Measurements from ENCODE around the gene PHC2. TPM values are rescaled to one million over a fixed set of nuclear protein-coding genes. Genes with fewer than 3 reads are reported as not detected.

Gene PHC2
- total RNA-seq, 1 donor from 2014 or later, result 222 TPM

- no peak for DNase-seq (ENCODE audit: low spot score in 2 of 2)
- Histone ChIP-seq H3K27me3 (no peaks in the 10 kb centered on the region), H3K36me3 (peaks cover 25 to 37% of the 10 kb centered on the region in 2 donors), H3K4me3 (no peak overlapping the region), H3K9me3 (no peaks in the 10 kb centered on the region), H3K27ac (peak overlapping the region; percentile 44 to 63), H3K4me1 (peaks cover 0 to 13% of the 10 kb centered on the region in 2 donors)
- TF ChIP-seq CTCF (IDR thresholded peaks at IDR 0.05), result no peak
- intact Hi-C loops (cut with DNase I), result no loop called here
Observed at GRCh38 chr1:33286451-33287185, 144.3 kb downstream of the PHC2 start.

GRCh38 chr1:33284049-33284448, 146.8 kb downstream of the PHC2 start:
- Histone ChIP-seq H3K9me3 (no peaks in the 10 kb centered on the region), H3K27me3 (no peaks in the 10 kb centered on the region), H3K4me3 (no peak overlapping the region), H3K4me1 (peaks cover 0 to 8% of the 10 kb centered on the region in 2 donors), H3K36me3 (peaks cover 45 to 60% of the 10 kb centered on the region in 2 donors), H3K27ac (peak overlapping the region in 1 of 2 donors; percentile 32)
- intact Hi-C loops (cut with DNase I), result no loop called here
- TF ChIP-seq CTCF (IDR thresholded peaks at IDR 0.05), result no peak
- DNase-seq (ENCODE audit: low spot score in 2 of 2), result no peak

GRCh38 chr1:33282791-33283190, 148.1 kb downstream of the PHC2 start:
- Histone ChIP-seq H3K9me3 (no peaks in the 10 kb centered on the region), H3K27me3 (no peaks in the 10 kb centered on the region), H3K36me3 (peaks cover 46 to 73% of the 10 kb centered on the region in 2 donors), H3K27ac (no peak overlapping the region), H3K4me1 (peaks cover 0 to 5% of the 10 kb centered on the region in 2 donors), H3K4me3 (no peak overlapping the region)
- no peak for DNase-seq (ENCODE audit: low spot score in 2 of 2)
- no peak for TF ChIP-seq CTCF (IDR thresholded peaks at IDR 0.05)
- intact Hi-C loops (cut with DNase I), result no loop called here

- H3K9me3 ChIP-seq, result no peaks in the 10 kb centered on the region
- H3K4me1 ChIP-seq, result peaks cover 0 to 5% of the 10 kb centered on the region in 2 donors
- H3K27me3 ChIP-seq, result no peaks in the 10 kb centered on the region
- no peak overlapping the region for H3K4me3 ChIP-seq
- peaks cover 55 to 84% of the 10 kb centered on the region in 2 donors for H3K36me3 ChIP-seq
- H3K27ac ChIP-seq, result no peak overlapping the region
- TF ChIP-seq CTCF (IDR thresholded peaks at IDR 0.05), result no peak
- no peak for DNase-seq (ENCODE audit: low spot score in 2 of 2)
- intact Hi-C loops (cut with DNase I), result no loop called here
Observed at GRCh38 chr1:33281554-33282303, 149.2 kb downstream of the PHC2 start.

- intact Hi-C loops (cut with DNase I), result no loop called here
- DNase-seq (ENCODE audit: low spot score in 2 of 2), result no peak
- Histone ChIP-seq H3K4me3 (no peak overlapping the region), H3K27ac (no peak overlapping the region), H3K4me1 (no peaks in the 10 kb centered on the region), H3K36me3 (peaks cover 65 to 87% of the 10 kb centered on the region in 2 donors), H3K9me3 (no peaks in the 10 kb centered on the region), H3K27me3 (no peaks in the 10 kb centered on the region)
- no peak for TF ChIP-seq CTCF (IDR thresholded peaks at IDR 0.05)
Observed at GRCh38 chr1:33280091-33280661, 150.7 kb downstream of the PHC2 start.

All from ascending aorta (tissue), 2 donors.